ENCODE measurements around the gene CAPN13. TPM values are rescaled to one million over a fixed set of nuclear protein-coding genes. Genes with fewer than 3 reads are reported as not detected.

Gene CAPN13
- polyA plus RNA-seq, 1 donor (not counting 4 experiments of a cell fraction or from before 2014, with no cell fraction given): not detected

DNA sequence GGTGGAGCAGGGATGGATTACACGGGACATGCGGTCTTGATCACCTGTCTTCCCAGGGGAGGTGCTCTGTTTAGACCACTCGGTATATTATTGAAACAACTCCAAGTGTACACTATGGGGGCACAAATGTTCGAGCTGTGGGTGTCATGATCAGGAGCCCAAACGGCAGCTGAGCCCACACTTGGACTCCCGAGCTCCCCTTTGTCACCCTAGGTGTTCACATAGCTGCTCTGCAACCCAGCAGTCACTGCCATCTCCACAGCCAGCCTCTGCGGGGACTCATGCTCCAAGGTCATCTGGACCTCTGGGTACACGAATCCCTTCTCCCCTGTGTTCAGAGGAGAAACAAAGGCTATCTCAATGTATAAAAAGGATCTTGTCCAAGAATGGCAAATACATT, 46.0 kb downstream of the CAPN13 start:
- no peak overlapping the region for H3K9ac ChIP-seq (ENCODE audit: control insufficient read depth, extremely low read depth, insufficient read depth, low read length)
- DNase-seq (ENCODE audit: low read depth, low spot score) (no peak), FAIRE-seq (no peak)
- peaks cover 2% of the 10 kb centered on the region for H3K4me1 ChIP-seq (ENCODE audit: control insufficient read depth, extremely low read depth, insufficient read depth, low read length)
- H3K27me3 ChIP-seq (ENCODE audit: control insufficient read depth, extremely low read depth, insufficient read depth, low read length): peaks cover 20% of the 10 kb centered on the region
- H3K36me3 ChIP-seq (ENCODE audit: control insufficient read depth in 2 of 2, extremely low read depth in 1 of 2, insufficient read depth in 2 of 2, low read length in 2 of 2): no peaks in the 10 kb centered on the region
- H3K9me1 ChIP-seq (ENCODE audit: control insufficient read depth, extremely low read depth, insufficient read depth, low read length): no peaks in the 10 kb centered on the region
- H3K4me2 ChIP-seq (ENCODE audit: control insufficient read depth, extremely low read depth, insufficient read depth, low read depth, low read length): no peak overlapping the region
- no peaks in the 10 kb centered on the region for H3K9me3 ChIP-seq (ENCODE audit: control insufficient read depth, low read depth, low read length)
- no peaks in the 10 kb centered on the region for H3K79me2 ChIP-seq (ENCODE audit: control insufficient read depth, insufficient read depth, low read length)
- H4K20me1 ChIP-seq (ENCODE audit: control insufficient read depth, extremely low read depth, insufficient read depth, low read length): no peaks in the 10 kb centered on the region
- H3K27ac ChIP-seq (ENCODE audit: control insufficient read depth, insufficient read depth, low read length): no peak overlapping the region
- dilution Hi-C loops (cut with MboI; ENCODE audit: extremely low pct_ligation_motif_present, low sequenced_read_pairs): no loop called here
- H3K4me3 ChIP-seq (ENCODE audit: control insufficient read depth in 2 of 3, extremely low read depth in 1 of 3, insufficient read depth in 2 of 3, low read depth in 1 of 3, low read length in 3 of 3): no peak overlapping the region
- no peak overlapping the region for H2AFZ ChIP-seq (ENCODE audit: control insufficient read depth, low read length)
- TF ChIP-seq EZH2 (IDR thresholded peaks at IDR 0.05; ENCODE audit: low read length) (no peak), CTCF (optimal IDR thresholded peaks at IDR 0.05 in 1 of 3, IDR thresholded peaks at IDR 0.05 in 1 of 3, conservative IDR thresholded peaks at IDR 0.05 in 1 of 3; ENCODE audit: extremely low read depth in 1 of 3, insufficient read depth in 2 of 3, low read length in 3 of 3) (no peak)

DNA sequence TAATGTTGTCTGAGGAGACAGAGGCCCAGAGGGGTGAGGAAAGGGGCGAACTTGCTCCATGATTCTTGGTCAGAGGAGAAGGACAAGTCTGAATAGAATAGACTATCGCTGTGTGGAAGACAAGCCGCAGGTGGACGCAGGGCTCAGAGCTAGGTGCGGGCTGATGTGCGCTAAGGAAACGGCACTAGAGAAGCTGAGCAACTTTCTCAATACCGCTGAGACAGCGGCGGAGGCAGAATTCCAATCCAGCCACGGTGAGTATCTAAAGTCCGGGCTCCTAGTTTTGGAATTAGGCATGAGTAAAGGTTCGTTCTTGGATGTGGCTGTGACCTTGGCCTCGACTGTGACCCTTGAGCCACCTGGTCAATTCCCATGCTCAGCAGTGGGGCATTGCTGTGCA, 47.8 kb downstream of the CAPN13 start:
- Histone ChIP-seq H3K9me1 (ENCODE audit: control insufficient read depth, extremely low read depth, insufficient read depth, low read length) (no peaks in the 10 kb centered on the region), H3K27me3 (ENCODE audit: control insufficient read depth, extremely low read depth, insufficient read depth, low read length) (peaks cover 9% of the 10 kb centered on the region), H3K9me3 (ENCODE audit: control insufficient read depth, low read depth, low read length) (no peaks in the 10 kb centered on the region), H3K4me3 (ENCODE audit: control insufficient read depth in 2 of 3, extremely low read depth in 1 of 3, insufficient read depth in 2 of 3, low read depth in 1 of 3, low read length in 3 of 3) (no peak overlapping the region), H3K27ac (ENCODE audit: control insufficient read depth, insufficient read depth, low read length) (no peak overlapping the region), H2AFZ (ENCODE audit: control insufficient read depth, low read length) (no peak overlapping the region), H3K36me3 (ENCODE audit: control insufficient read depth in 2 of 2, extremely low read depth in 1 of 2, insufficient read depth in 2 of 2, low read length in 2 of 2) (no peaks in the 10 kb centered on the region), H3K9ac (ENCODE audit: control insufficient read depth, extremely low read depth, insufficient read depth, low read length) (no peak overlapping the region), H4K20me1 (ENCODE audit: control insufficient read depth, extremely low read depth, insufficient read depth, low read length) (no peaks in the 10 kb centered on the region), H3K79me2 (ENCODE audit: control insufficient read depth, insufficient read depth, low read length) (no peaks in the 10 kb centered on the region), H3K4me1 (ENCODE audit: control insufficient read depth, extremely low read depth, insufficient read depth, low read length) (peaks cover 9% of the 10 kb centered on the region), H3K4me2 (ENCODE audit: control insufficient read depth, extremely low read depth, insufficient read depth, low read depth, low read length) (no peak overlapping the region)
- dilution Hi-C loops (cut with MboI; ENCODE audit: extremely low pct_ligation_motif_present, low sequenced_read_pairs): no loop called here
- TF ChIP-seq EZH2 (IDR thresholded peaks at IDR 0.05; ENCODE audit: low read length) (no peak), CTCF (optimal IDR thresholded peaks at IDR 0.05 in 1 of 3, IDR thresholded peaks at IDR 0.05 in 1 of 3, conservative IDR thresholded peaks at IDR 0.05 in 1 of 3; ENCODE audit: extremely low read depth in 1 of 3, insufficient read depth in 2 of 3, low read length in 3 of 3) (no peak)
- no peak for FAIRE-seq
- DNase-seq (ENCODE audit: low read depth, low spot score): no peak

Data from keratinocyte (primary cell).